Right cardiac atrium (tissue), 5 donors: ENCODE results near the gene GPR50. TPM values are rescaled to one million over a fixed set of nuclear protein-coding genes. Genes with fewer than 3 reads are reported as not detected.

Experiments used
- ATAC-seq, 2 donors: fragments of 200-7000 bp; cut with Tn5 transposase; one replicate each; pipeline versions ENCODE4 v1.8.0 to v1.9.1; 2020; ENCODE audit warnings: moderate library complexity in 2 of 2, mild to moderate bottlenecking in 1 of 2
- DNase-seq, 3 donors: peaks; one replicate each; pipeline ENCODE4 v3.0.0-alpha.2; 2020
- H3K27ac ChIP-seq: one replicate; pipeline ENCODE4 v1.5.1; 2013; ENCODE audit warnings: mild to moderate bottlenecking, low read length, control low read depth, moderate library complexity
- H3K27me3 ChIP-seq: one replicate; pipeline ENCODE4 v1.6.1; 2013; ENCODE audit not compliant: control insufficient read depth, insufficient read depth
- H3K4me1 ChIP-seq: one replicate; pipeline ENCODE4 v1.6.1; 2013; ENCODE audit warnings: low read length; ENCODE audit not compliant: control insufficient read depth, insufficient read depth
- H3K4me3 ChIP-seq: one replicate; pipeline ENCODE4 v1.5.1; 2013; ENCODE audit warnings: low read length, control low read depth
- H3K9me3 ChIP-seq: one replicate; pipeline ENCODE4 v1.6.1; 2013; ENCODE audit warnings: low read length; ENCODE audit not compliant: control insufficient read depth
- WGBS: extraction: QIAGEN DNeasy Blood & Tissue Kit; methylation state at CpG from one replicate; pipeline ENCODE4 v1.1.7; 2013; 5-methylcytosine and 5-hydroxymethylcytosine counted together
- intact Hi-C, 4 donors: fragments of 100-400 bp; cut with DNase I; formaldehyde crosslinking; loops; one replicate each; pipeline versions ENCODE4 v1.11.0 to v1.14.0; 2022 to 2023
- long read RNA-seq, 4 donors: library from polyadenylated mRNA; unstranded; transcript quantifications; one replicate each; pipeline ENCODE4 v2.0.0, GENCODE V29; 2020 to 2021
- polyA plus RNA-seq: library from polyadenylated mRNA; stranded (reverse); fragments of 200-250 nt; gene quantifications from one replicate; pipeline ENCODE4 v1.2.3, GENCODE V29; 2013
- total RNA-seq, 4 donors: library from RNA; stranded (reverse); fragmentation: NEBNext Ultra II Directional; extraction: Animal tissue kit (Norgen Biotek cat#: 25700); gene quantifications; one replicate each; pipeline ENCODE4 v1.2.1, GENCODE V29; 2021
- donor health status: healthy with polysubstance abuse.
- donor health status: DM: no; HTN: yes; CAD: no.
- donor health status: DM: no; HTN: no; CAD: no.
- donor health status: DM: no; HTN: yes; CAD: no; lungs with severe emphysema.
- donor health status: DM: yes; HTN: yes; CAD: no.

GPR50 gene
- total RNA-seq (not detected), polyA plus RNA-seq (not detected)
- long read RNA-seq, donor 1, result 0 reads
- long read RNA-seq, donor 2, result 0 reads
- long read RNA-seq, donor 3, result 0 reads
- long read RNA-seq, donor 4, result 0 reads

DNA sequence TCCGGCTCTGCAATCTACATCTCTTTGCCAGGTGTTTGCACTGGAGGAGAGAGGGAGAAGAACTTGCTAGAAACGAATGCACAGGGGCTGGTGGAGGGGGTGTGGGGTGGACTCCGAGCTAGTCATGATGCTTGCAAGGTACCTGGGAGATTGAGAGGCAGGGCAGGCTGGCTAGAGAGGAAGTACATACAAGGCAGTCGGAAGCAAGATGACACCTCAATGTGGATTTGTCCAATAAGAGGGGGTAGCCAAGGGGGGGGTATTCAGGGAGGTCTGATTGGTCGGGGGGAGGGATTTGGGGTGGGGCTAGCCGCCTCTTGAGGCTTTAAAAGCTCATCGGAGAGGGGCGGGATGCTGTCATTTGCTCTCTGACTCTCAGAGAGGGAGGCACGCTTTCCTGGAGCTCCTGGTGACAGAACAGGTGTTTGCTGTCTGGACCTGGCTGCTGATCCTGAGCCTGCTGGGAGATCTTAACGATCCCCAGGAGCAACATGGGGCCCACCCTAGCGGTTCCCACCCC lies at the start of gene GPR50:
Gene GPR50, plus strand, starts transcription at position 354 of the 520 bp plus-strand sequence. Its CDS starts 138 bp downstream, at position 492.
- no peak within 1 kb of the TSS for H3K27ac ChIP-seq
- ATAC-seq, result no peak
- WGBS, result 66% methylated on average over 11 of the region's 11 CpGs

GRCh38 chrX:151132531-151132930 lies 43.9 kb upstream of the GPR50 start:
- no peaks in the 10 kb centered on the region for H3K27me3 ChIP-seq
- intact Hi-C loops, result no loop called here
- no peaks in the 10 kb centered on the region for H3K9me3 ChIP-seq
- no peak overlapping the region for H3K27ac ChIP-seq
- H3K4me3 ChIP-seq, result no peak overlapping the region
- ATAC-seq (no peak), DNase-seq (no peak)
- H3K4me1 ChIP-seq, result no peaks in the 10 kb centered on the region
- WGBS, result 82% methylated on average over 2 of the region's 2 CpGs

More for the DNA sequence above, at the start of gene GPR50:
- DNase-seq, result no peak
- Histone ChIP-seq H3K4me3 (peak within 1 kb of the TSS; percentile 35), H3K27me3 (no peaks in the 10 kb centered on the region), H3K9me3 (no peaks in the 10 kb centered on the region), H3K4me1 (no peaks in the 10 kb centered on the region)
- intact Hi-C loops, result loop anchor here in 1 of 4 donors (10.0 kb wide), 1 partner anchor 179 kb away; no protein-coding TSS in a partner anchor

DNA sequence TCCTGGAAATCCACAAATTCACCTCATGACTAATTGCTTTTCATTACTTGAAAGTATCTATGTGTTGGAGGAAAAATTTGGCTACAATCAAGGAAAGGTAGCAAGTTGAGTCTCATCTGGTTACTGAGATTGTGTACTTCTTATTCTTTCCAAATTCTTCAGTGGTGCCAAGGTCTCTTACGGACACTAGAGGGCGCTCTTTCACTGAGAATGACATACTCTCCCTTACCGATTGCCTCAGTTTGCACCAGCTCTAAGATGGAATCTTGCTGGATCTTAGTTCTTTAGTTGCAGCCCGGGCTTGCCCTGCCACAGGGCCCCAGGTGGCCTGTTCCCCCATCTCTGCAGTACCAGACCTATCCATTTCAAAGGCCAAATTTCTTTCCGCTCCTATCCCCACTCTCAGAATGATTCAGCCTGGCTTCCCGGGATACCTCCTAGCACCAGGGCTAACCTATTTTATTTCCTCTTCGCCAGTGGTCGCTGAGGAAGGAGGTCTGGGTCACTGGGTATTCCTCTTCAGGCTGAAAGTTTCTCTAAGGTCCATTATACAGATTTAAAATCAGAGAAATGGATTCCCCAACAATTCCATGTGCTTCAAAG lies 24.6 kb upstream of the GPR50 start:
- intact Hi-C loops, result loop anchor here (2.0 to 10.0 kb wide), 3 partner anchors 523 to 529 kb away; no protein-coding TSS in a partner anchor
- no peak for DNase-seq
- peak in 1 of 2 donors; percentile 51 for ATAC-seq
- Histone ChIP-seq H3K4me1 (no peaks in the 10 kb centered on the region), H3K9me3 (no peaks in the 10 kb centered on the region), H3K27me3 (no peaks in the 10 kb centered on the region), H3K27ac (no peak overlapping the region), H3K4me3 (no peak overlapping the region)
- 33% methylated on average over 8 of the region's 8 CpGs for WGBS

DNA sequence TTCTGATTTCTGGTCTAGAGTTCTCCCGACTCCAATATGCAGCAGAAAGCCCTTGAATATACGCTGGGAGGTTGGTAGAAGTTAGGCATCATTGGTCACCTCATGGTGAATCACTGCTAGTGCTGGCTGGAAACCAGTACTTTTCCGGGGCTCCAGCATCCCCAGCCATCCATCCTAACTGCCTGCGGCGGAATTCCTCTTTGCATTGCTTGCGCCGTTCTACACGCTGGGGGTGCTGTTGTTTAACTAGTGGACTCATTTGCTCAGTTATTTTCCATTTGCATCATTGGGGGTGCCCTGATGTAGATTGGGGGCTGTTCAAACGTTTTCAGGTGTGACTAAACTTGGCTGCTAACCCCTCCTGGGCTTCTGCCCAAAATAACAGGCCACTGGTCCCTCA lies 23.3 kb upstream of the GPR50 start:
- WGBS, result 8% methylated on average over 9 of the region's 9 CpGs
- intact Hi-C loops, result loop anchor here in 3 of 4 donors (5.0 to 10.0 kb wide), 2 partner anchors 522 to 524 kb away; no protein-coding TSS in a partner anchor
- ATAC-seq (no peak), DNase-seq (no peak)
- Histone ChIP-seq H3K27me3 (no peaks in the 10 kb centered on the region), H3K9me3 (no peaks in the 10 kb centered on the region), H3K4me1 (no peaks in the 10 kb centered on the region), H3K27ac (no peak overlapping the region), H3K4me3 (no peak overlapping the region)

DNA sequence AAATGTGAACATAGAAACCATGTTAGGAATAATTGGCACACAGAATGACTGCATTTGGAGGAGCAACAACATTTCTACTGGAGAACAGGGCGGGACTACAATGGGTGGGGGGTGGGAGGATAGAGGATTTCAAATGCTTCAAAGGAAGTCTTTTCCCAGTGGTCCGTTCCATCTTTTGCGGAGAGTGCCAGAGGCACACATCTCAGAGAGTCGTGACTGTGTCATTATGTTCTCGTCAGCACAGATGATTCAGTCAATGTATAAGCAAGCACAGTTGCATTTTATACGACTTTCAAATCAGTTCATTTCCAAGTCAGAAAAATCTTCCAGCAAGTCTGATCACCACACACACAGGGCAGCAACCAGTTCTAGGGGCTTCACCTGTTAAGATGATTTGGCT lies 22.7 kb upstream of the GPR50 start:
- ATAC-seq (no peak), DNase-seq (no peak)
- intact Hi-C loops, result loop anchor here in 3 of 4 donors (5.0 to 10.0 kb wide), 2 partner anchors 521 to 524 kb away; no protein-coding TSS in a partner anchor
- H3K27ac ChIP-seq, result no peak overlapping the region
- H3K4me3 ChIP-seq, result no peak overlapping the region
- no peaks in the 10 kb centered on the region for H3K4me1 ChIP-seq
- no peaks in the 10 kb centered on the region for H3K9me3 ChIP-seq
- 13% methylated on average over 6 of the region's 6 CpGs for WGBS
- no peaks in the 10 kb centered on the region for H3K27me3 ChIP-seq

- H3K27me3 ChIP-seq, result no peaks in the 10 kb centered on the region
- DNase-seq, result no peak
- no peaks in the 10 kb centered on the region for H3K4me1 ChIP-seq
- no peaks in the 10 kb centered on the region for H3K9me3 ChIP-seq
- 34% methylated on average over 4 of the region's 4 CpGs for WGBS
- H3K27ac ChIP-seq, result no peak overlapping the region
- no peak overlapping the region for H3K4me3 ChIP-seq
- no peak for ATAC-seq
- intact Hi-C loops, result loop anchor here in 1 of 4 donors (10.0 kb wide), 1 partner anchor 520 kb away; no protein-coding TSS in a partner anchor
These were observed 21.1 kb upstream of the GPR50 start for GRCh38 chrX:151155234-151155633.

- Histone ChIP-seq H3K4me3 (no peak overlapping the region), H3K9me3 (no peaks in the 10 kb centered on the region), H3K4me1 (no peaks in the 10 kb centered on the region), H3K27me3 (no peaks in the 10 kb centered on the region), H3K27ac (no peak overlapping the region)
- ATAC-seq, result no peak
- DNase-seq, result no peak
- WGBS, result 66% methylated on average over 4 of the region's 4 CpGs
- intact Hi-C loops, result no loop called here
These were observed 14.7 kb upstream of the GPR50 start for GRCh38 chrX:151161690-151162089.

DNA sequence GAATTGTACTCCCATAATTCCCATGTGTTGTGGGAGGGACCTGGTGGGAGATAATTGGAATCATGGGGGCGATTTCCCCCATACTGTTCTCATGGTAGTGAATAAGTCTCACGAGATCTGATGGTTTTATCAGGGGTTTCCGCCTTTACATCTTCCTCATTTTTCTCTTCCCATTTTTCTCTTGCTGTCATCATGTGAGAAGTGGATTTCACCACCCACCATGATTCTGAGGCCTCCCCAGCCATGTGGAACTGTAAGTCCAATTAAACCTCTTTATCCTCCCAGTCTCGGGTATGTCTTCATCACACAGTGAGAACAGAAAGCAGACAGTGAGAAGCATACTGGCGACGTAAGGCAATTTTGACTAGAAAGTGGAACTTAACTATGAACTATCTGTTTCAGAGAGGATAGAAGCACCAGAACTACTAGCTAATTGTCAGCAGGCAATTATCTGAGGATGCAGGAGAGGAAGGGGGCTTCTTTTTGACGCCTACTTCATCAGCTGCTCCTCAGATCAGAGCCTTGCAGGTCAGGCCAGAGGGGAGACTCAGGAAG lies 8.5 kb upstream of the GPR50 start:
- H3K4me3 ChIP-seq, result no peak overlapping the region
- H3K27ac ChIP-seq, result no peak overlapping the region
- ATAC-seq, result no peak
- WGBS, result 64% methylated on average over 7 of the region's 7 CpGs
- DNase-seq, result no peak
- no peaks in the 10 kb centered on the region for H3K27me3 ChIP-seq
- intact Hi-C loops, result no loop called here
- no peaks in the 10 kb centered on the region for H3K9me3 ChIP-seq
- H3K4me1 ChIP-seq, result no peaks in the 10 kb centered on the region

GRCh38 chrX:151169783-151170182 lies 6.6 kb upstream of the GPR50 start:
- intact Hi-C loops, result loop anchor here in 1 of 4 donors (10.0 kb wide), 1 partner anchor 185 kb away; no protein-coding TSS in a partner anchor
- H3K27me3 ChIP-seq, result no peaks in the 10 kb centered on the region
- H3K27ac ChIP-seq, result no peak overlapping the region
- no peak overlapping the region for H3K4me3 ChIP-seq
- 77% methylated on average over 1 of the region's 1 CpG for WGBS
- no peaks in the 10 kb centered on the region for H3K4me1 ChIP-seq
- H3K9me3 ChIP-seq, result no peaks in the 10 kb centered on the region
- no peak for ATAC-seq
- DNase-seq, result no peak

GRCh38 chrX:151174581-151175282 lies 1.7 kb upstream of the GPR50 start:
- ATAC-seq, result no peak
- Histone ChIP-seq H3K27ac (no peak overlapping the region), H3K4me3 (no peak overlapping the region), H3K27me3 (no peaks in the 10 kb centered on the region), H3K9me3 (no peaks in the 10 kb centered on the region), H3K4me1 (no peaks in the 10 kb centered on the region)
- 2% methylated on average over 37 of the region's 37 CpGs for WGBS
- DNase-seq, result no peak
- intact Hi-C loops, result loop anchor here in 1 of 4 donors (10.0 kb wide), 1 partner anchor 180 kb away; no protein-coding TSS in a partner anchor
